Medulla oblongata (tissue), 1 donor: ENCODE results near the gene PSMB7.

Experiments used
- DNase-seq: peaks from one replicate; pipeline ENCODE4 v3.0.0-alpha.2; 2015; ENCODE audit errors: extremely low spot score

Gene PSMB7

GRCh38 chr9:124411514-124412227, 3.6 kb downstream of the PSMB7 start:
- DNase-seq: no peak

- no peak for DNase-seq
These were observed 4.8 kb downstream of the PSMB7 start for GRCh38 chr9:124410321-124410913.

- no peak for DNase-seq
These were observed 5.8 kb downstream of the PSMB7 start for GRCh38 chr9:124409410-124409809.

- DNase-seq: no peak
These were observed 12.0 kb downstream of the PSMB7 start for GRCh38 chr9:124403246-124403645.

GRCh38 chr9:124399968-124400940, 15.0 kb downstream of the PSMB7 start:
- no peak for DNase-seq

GRCh38 chr9:124399323-124399967, 15.8 kb downstream of the PSMB7 start:
- DNase-seq: peak; percentile 62

GRCh38 chr9:124398191-124398935, 16.9 kb downstream of the PSMB7 start:
- peak; percentile 33 for DNase-seq

- DNase-seq: no peak
These were observed 19.4 kb downstream of the PSMB7 start for GRCh38 chr9:124395826-124396225.

- DNase-seq: no peak
These were observed 20.6 kb downstream of the PSMB7 start for GRCh38 chr9:124394596-124394995.

- no peak for DNase-seq
These were observed 21.1 kb downstream of the PSMB7 start for GRCh38 chr9:124394167-124394566.

GRCh38 chr9:124392871-124393460, 22.3 kb downstream of the PSMB7 start:
- peak; percentile 87 for DNase-seq

- DNase-seq: peak; percentile 18
These were observed 22.9 kb downstream of the PSMB7 start for GRCh38 chr9:124392254-124392870.

GRCh38 chr9:124390794-124391658, 24.2 kb downstream of the PSMB7 start:
- DNase-seq: no peak

GRCh38 chr9:124389146-124389939, 25.9 kb downstream of the PSMB7 start:
- DNase-seq: no peak

- no peak for DNase-seq
These were observed 26.8 kb downstream of the PSMB7 start for GRCh38 chr9:124388275-124389048.

GRCh38 chr9:124386201-124386600, 29.0 kb downstream of the PSMB7 start:
- no peak for DNase-seq

- no peak for DNase-seq
These were observed 29.6 kb downstream of the PSMB7 start for GRCh38 chr9:124385623-124386022.

GRCh38 chr9:124384846-124385245, 30.4 kb downstream of the PSMB7 start:
- no peak for DNase-seq
